K562 (cell line): Measurements from ENCODE around the gene ANKRD12. TPM values are rescaled to one million over a fixed set of nuclear protein-coding genes. Genes with fewer than 3 reads are reported as not detected.

Source experiments
- ATAC-seq: fragments of 200-7000 bp; cut with Tn5 transposase; 3 replicates; pipeline ENCODE4 v1.9.1; 2020; ENCODE audit warnings: moderate library complexity
- BruUV-seq: library from RNA; stranded (reverse); fragments of 400-500 nt; replicated peaks from 2 replicates; lab custom pipeline; 2021; lab: Mats Ljungman, UMichigan
- CTCF ChIA-PET: fragments of 300-600 bp; formaldehyde crosslinking; extraction: SDS; loops from one replicate; lab custom pipeline; 2021; ENCODE audit warnings: low intra/inter-chr PET ratio; lab: Yijun Ruan, JAX
- POLR2A ChIA-PET: fragments of 300-600, 350-650 bp; sonication (Branson Sonifier 250); formaldehyde crosslinking; extraction: SDS; loops from one replicate; lab custom pipeline; 2021; ENCODE audit warnings: antibody characterized with exemption, inconsistent platforms; lab: Yijun Ruan, JAX
- DNase-seq, 4 experiments: peaks; one replicate each; pipeline versions ENCODE4 v3.0.0 to v3.0.0-alpha.2; 2011 to 2018; ENCODE audit warnings: low spot score in 3 of 4, mixed read lengths in 3 of 4; ENCODE audit errors: extremely low read depth in 1 of 4
- FAIRE-seq: peaks from 2 replicates; lab custom pipeline; 2011; peaks lifted over from hg19 to GRCh38; lab: Jason Lieb, UNC
- H2AFZ ChIP-seq: 2 replicates; pipeline ENCODE4 v1.6.0; 2011; ENCODE audit warnings: low read depth, low read length, control low read depth, inconsistent platforms
- H3K27ac ChIP-seq: fragments of 200-600 bp; 3 replicates; pipeline ENCODE4 v1.8.0; 2011; ENCODE audit warnings: low read depth, mild to moderate bottlenecking, control low read depth, inconsistent platforms, low read length, moderate library complexity, mixed read lengths; ENCODE audit errors: extremely low read depth
- H3K27me3 ChIP-seq, 2 experiments: fragments of 300-600 bp in 1 of 2; 2 replicates in 1 of 2; 3 replicates in 1 of 2; pipeline versions ENCODE4 v1.6.0 to v1.8.0; 2011; ENCODE audit warnings: inconsistent platforms in 2 of 2, low read length in 2 of 2, mild to moderate bottlenecking in 1 of 2, mixed read lengths in 1 of 2, moderate library complexity in 1 of 2; ENCODE audit not compliant: control insufficient read depth in 2 of 2, insufficient read depth in 2 of 2
- H3K36me3 ChIP-seq: fragments of 300-600 bp; 3 replicates; pipeline ENCODE4 v1.8.0; 2011; ENCODE audit warnings: mild to moderate bottlenecking, low read length, inconsistent platforms; ENCODE audit not compliant: control insufficient read depth, insufficient read depth
- H3K4me1 ChIP-seq, 2 experiments: fragments of 200-600 bp in 1 of 2; replicated peaks in 1 of 2; 2 replicates in 1 of 2; 3 replicates in 1 of 2; pipeline versions ENCODE4 v1.5.1 to v1.8.0; 2011; ENCODE audit warnings: inconsistent platforms in 2 of 2, low read length in 2 of 2, mild to moderate bottlenecking in 1 of 2, mixed read lengths in 1 of 2, moderate library complexity in 1 of 2; ENCODE audit not compliant: control insufficient read depth in 2 of 2, insufficient read depth in 2 of 2
- H3K4me2 ChIP-seq: 2 replicates; pipeline ENCODE4 v1.6.1; 2011; ENCODE audit warnings: low read length, control low read depth, inconsistent platforms, mixed read lengths; ENCODE audit not compliant: insufficient read depth
- H3K4me3 ChIP-seq: fragments of 200-600 bp; sonication (generic), shearing (Covaris generic); 2 replicates; pipeline ENCODE4 v1.5.1; 2016; ENCODE audit warnings: control low read depth, inconsistent platforms
- H3K79me2 ChIP-seq: fragments of 200-600 bp; 3 replicates; pipeline ENCODE4 v1.8.0; 2011; ENCODE audit warnings: low read length, inconsistent platforms; ENCODE audit not compliant: control insufficient read depth, insufficient read depth
- H3K9ac ChIP-seq, 2 experiments: 2 replicates each; pipeline versions ENCODE4 v1.6.0 to v1.6.1; 2011; ENCODE audit warnings: low read depth in 2 of 2, low read length in 2 of 2, control low read depth in 1 of 2, inconsistent platforms in 1 of 2, mild to moderate bottlenecking in 1 of 2, mixed read lengths in 1 of 2; ENCODE audit not compliant: insufficient read depth in 1 of 2
- H3K9me1 ChIP-seq: one replicate; pipeline ENCODE4 v1.6.0; 2011; ENCODE audit warnings: inconsistent platforms, mild to moderate bottlenecking, low read length, moderate library complexity; ENCODE audit not compliant: control insufficient read depth, insufficient read depth
- H3K9me3 ChIP-seq: replicated peaks from 2 replicates; pipeline ENCODE4 v1.5.1; 2011; ENCODE audit warnings: low read depth, low read length, inconsistent platforms; ENCODE audit not compliant: control insufficient read depth, insufficient read depth
- H4K20me1 ChIP-seq: replicated peaks from 2 replicates; pipeline ENCODE4 v1.6.1; 2011; ENCODE audit warnings: low read length, inconsistent platforms, mixed read lengths; ENCODE audit not compliant: control insufficient read depth, insufficient read depth
- HNRNPUL1 ChIP-seq: fragments of 200-400 bp; formaldehyde crosslinking; IDR thresholded peaks from 2 replicates; pipeline ENCODE4 v1.6.1; 2017; ENCODE audit warnings: low read length
- POLR3A ChIP-seq: IDR thresholded peaks from 2 replicates; pipeline ENCODE4 v1.6.1; 2011; ENCODE audit warnings: borderline replicate concordance, mild to moderate bottlenecking, moderate library complexity; ENCODE audit not compliant: insufficient read length, insufficient read depth; ENCODE audit errors: extremely low read depth
- WGBS: fragments of 100-300 bp; shearing (Covaris generic); methylation state at CpG from one replicate; pipeline ENCODE4 v1.1.6; 2016; ENCODE audit warnings: low coverage, mixed read lengths; ENCODE audit not compliant: insufficient coverage; ENCODE audit errors: missing lambda C conversion rate; 5-methylcytosine and 5-hydroxymethylcytosine counted together
- in situ Hi-C: fragments of 300-500 bp; cut with MboI; formaldehyde crosslinking; loops from 4 replicates; pipeline ENCODE4 v1.15.0; 2018; ENCODE audit warnings: inconsistent platforms, mixed read lengths
- intact Hi-C: fragments of 100-400 bp; cut with micrococcal nuclease; formaldehyde crosslinking; loops from 2 replicates; pipeline ENCODE4 v1.14.2; 2022
- polyA plus RNA-seq, 8 experiments: library from polyadenylated mRNA; depleted of rRNA in 4 of 8; stranded (reverse) in 5 of 8; unstranded in 3 of 8; fragments of >200 nt; fragmentation: Nextera tagmentation in 2 of 8; fragmentation: Illumina TruSeq in 1 of 8; extraction: Ambion mirVana in 2 of 8; extraction: Trizol in 1 of 8; gene quantifications; 2 replicates each; pipeline versions ENCODE4 v1.2.1 to v1.2.3, GENCODE V29; 2011 to 2014; ENCODE audit warnings: inconsistent platforms in 1 of 8, missing spikeins in 1 of 8
- total RNA-seq, 7 experiments: library from RNA; depleted of rRNA in 6 of 7; stranded (reverse); fragments of >200 nt in 6 of 7; fragmentation: Illumina TruSeq in 2 of 7; extraction: Trizol in 2 of 7; gene quantifications; 2 replicates each; pipeline versions ENCODE4 v1.2.1 to v1.2.3, GENCODE V29; 2011 to 2021; ENCODE audit warnings: low replicate concordance in 1 of 7
- TF ChIP-seq, protein P1 (sequence below): fragments of 450-650 bp; IDR thresholded peaks from 2 replicates; pipeline ENCODE4 v1.6.1; 2014; ENCODE audit warnings: low read depth, mild to moderate bottlenecking, moderate library complexity, borderline replicate concordance

ANKRD12 gene
- total and polyA plus RNA-seq, 9 of the 15 experiments (the other 6 are each of a cell fraction or from before 2014, with no cell fraction given): 6.6 to 28.2 (median 16.0) TPM

DNA sequence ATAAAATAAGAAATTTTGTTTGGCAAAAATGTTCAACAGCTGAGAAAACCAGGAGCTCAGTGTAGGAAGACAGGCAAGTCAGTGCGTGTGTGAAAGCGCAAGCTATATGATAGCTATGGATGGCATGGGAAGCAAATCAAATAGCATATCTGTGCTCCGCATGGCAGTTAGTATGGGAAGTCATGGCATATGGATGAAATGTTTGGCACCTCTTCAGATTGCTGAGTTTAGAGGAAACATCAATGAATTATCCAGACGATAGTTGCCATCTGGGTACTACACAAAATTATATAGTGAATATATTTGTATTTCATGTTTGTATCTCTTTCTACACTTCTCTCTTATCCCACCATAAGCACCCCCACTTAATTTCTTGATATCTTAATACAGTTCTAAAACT is 112.1 kb downstream of the ANKRD12 start:
- FAIRE-seq (no peak), ATAC-seq (no peak), DNase-seq (no peak)
- 96% methylated on average over 4 of the region's 4 CpGs for WGBS
- no peaks in the 10 kb centered on the region for H3K27me3 ChIP-seq
- no TSS peak for BruUV-seq
- CTCF ChIA-PET: no interaction called here
- H3K4me1 ChIP-seq: no peaks in the 10 kb centered on the region
- peaks cover 8% of the 10 kb centered on the region; the same call in 2 of the 3 replicates for H3K36me3 ChIP-seq
- intact Hi-C loops (no loop called here), in situ Hi-C loops (no loop called here)
- H3K9ac ChIP-seq: no peak overlapping the region
- no peak overlapping the region for H2AFZ ChIP-seq
- no peak overlapping the region for H3K27ac ChIP-seq
- TF ChIP-seq, protein P1, sequence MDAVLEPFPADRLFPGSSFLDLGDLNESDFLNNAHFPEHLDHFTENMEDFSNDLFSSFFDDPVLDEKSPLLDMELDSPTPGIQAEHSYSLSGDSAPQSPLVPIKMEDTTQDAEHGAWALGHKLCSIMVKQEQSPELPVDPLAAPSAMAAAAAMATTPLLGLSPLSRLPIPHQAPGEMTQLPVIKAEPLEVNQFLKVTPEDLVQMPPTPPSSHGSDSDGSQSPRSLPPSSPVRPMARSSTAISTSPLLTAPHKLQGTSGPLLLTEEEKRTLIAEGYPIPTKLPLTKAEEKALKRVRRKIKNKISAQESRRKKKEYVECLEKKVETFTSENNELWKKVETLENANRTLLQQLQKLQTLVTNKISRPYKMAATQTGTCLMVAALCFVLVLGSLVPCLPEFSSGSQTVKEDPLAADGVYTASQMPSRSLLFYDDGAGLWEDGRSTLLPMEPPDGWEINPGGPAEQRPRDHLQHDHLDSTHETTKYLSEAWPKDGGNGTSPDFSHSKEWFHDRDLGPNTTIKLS: no peak
- TF ChIP-seq HNRNPUL1: no peak
- 0 out of 2 replicates have a peak, but pooled peaks cover 2% of the 10 kb centered on the region for H3K9me3 ChIP-seq
- H3K4me2 ChIP-seq: no peak overlapping the region
- no peaks in the 10 kb centered on the region for H3K9me1 ChIP-seq
- no peaks in the 10 kb centered on the region for H3K79me2 ChIP-seq
- no peak overlapping the region for H3K4me3 ChIP-seq
- POLR2A ChIA-PET: interaction anchor here (1.0 kb wide), 2 partner anchors 9 to 28 kb away, joined by 3 read pairs; no protein-coding TSS in a partner anchor
- no peaks in the 10 kb centered on the region for H4K20me1 ChIP-seq

DNA sequence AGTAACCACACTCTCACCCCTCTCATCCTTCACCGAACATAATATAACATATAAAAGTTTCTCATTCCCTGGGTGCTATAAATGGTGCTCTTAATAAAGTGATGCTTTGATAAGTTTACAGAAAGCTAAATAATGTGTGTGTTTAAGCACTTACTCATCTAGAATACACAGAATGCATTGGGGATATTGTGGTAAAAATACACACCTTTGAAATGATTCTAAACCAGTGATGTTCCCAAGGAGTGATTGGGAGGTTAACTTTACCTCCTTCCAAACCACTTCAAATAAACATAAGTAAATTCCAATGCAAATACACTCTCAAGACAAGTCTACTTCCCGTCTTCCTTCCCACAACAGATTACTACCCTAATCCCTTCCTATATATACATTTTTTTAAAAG is 112.7 kb downstream of the ANKRD12 start:
- no peaks in the 10 kb centered on the region for H4K20me1 ChIP-seq
- H3K4me3 ChIP-seq: no peak overlapping the region
- peaks cover 13% of the 10 kb centered on the region for H3K36me3 ChIP-seq
- no peaks in the 10 kb centered on the region for H3K27me3 ChIP-seq
- H3K9me1 ChIP-seq: no peaks in the 10 kb centered on the region
- 0 out of 2 replicates have a peak, but pooled peaks cover 2% of the 10 kb centered on the region for H3K9me3 ChIP-seq
- in situ Hi-C loops: no loop called here
- ChIA-PET POLR2A (interaction anchor here (1.0 kb wide), 2 partner anchors 9 to 28 kb away, joined by 3 read pairs; no protein-coding TSS in a partner anchor), CTCF (no interaction called here)
- no peaks in the 10 kb centered on the region for H3K79me2 ChIP-seq
- H2AFZ ChIP-seq: no peak overlapping the region
- 100% methylated on average over 2 of the region's 2 CpGs for WGBS
- intact Hi-C loops: no loop called here
- H3K4me2 ChIP-seq: no peak overlapping the region
- no peak overlapping the region for H3K27ac ChIP-seq
- FAIRE-seq (no peak), DNase-seq (no peak), ATAC-seq (no peak)
- H3K9ac ChIP-seq: no peak overlapping the region
- no peaks in the 10 kb centered on the region for H3K4me1 ChIP-seq
- no TSS peak for BruUV-seq
- TF ChIP-seq POLR3A: no peak
